Keratinocyte (primary cell): ENCODE results near the gene MYPOP. TPM values are rescaled to one million over a fixed set of nuclear protein-coding genes. Genes with fewer than 3 reads are reported as not detected.

Experiments
- DNase-seq: peaks from one replicate; pipeline ENCODE4 v3.0.0-alpha.2; 2011; ENCODE audit warnings: low read depth, missing footprints, low spot score
- FAIRE-seq: peaks from 2 replicates; lab custom pipeline; 2011; peaks lifted over from hg19 to GRCh38; lab: Jason Lieb, UNC
- H2AFZ ChIP-seq: 2 replicates; pipeline ENCODE4 v1.6.0; 2012; ENCODE audit warnings: low read length, control low read depth, inconsistent platforms; ENCODE audit not compliant: control insufficient read depth
- H3K27ac ChIP-seq: 2 replicates; pipeline ENCODE4 v1.5.1; 2011; ENCODE audit warnings: low read length; ENCODE audit not compliant: control insufficient read depth, insufficient read depth
- H3K27me3 ChIP-seq: 3 replicates; pipeline ENCODE4 v1.6.0; 2011; ENCODE audit warnings: low read length; ENCODE audit not compliant: control insufficient read depth, insufficient read depth; ENCODE audit errors: extremely low read depth
- H3K36me3 ChIP-seq, 2 experiments: 2 replicates in 1 of 2; 3 replicates in 1 of 2; pipeline ENCODE4 v1.5.1; 2011; ENCODE audit warnings: low read length in 2 of 2, mild to moderate bottlenecking in 1 of 2; ENCODE audit not compliant: control insufficient read depth in 2 of 2, insufficient read depth in 2 of 2; ENCODE audit errors: extremely low read depth in 1 of 2
- H3K4me1 ChIP-seq: 3 replicates; pipeline ENCODE4 v1.5.1; 2011; ENCODE audit warnings: low read length; ENCODE audit not compliant: control insufficient read depth, insufficient read depth; ENCODE audit errors: extremely low read depth
- H3K4me2 ChIP-seq: 3 replicates; pipeline ENCODE4 v1.6.0; 2011; ENCODE audit warnings: low read depth, low read length; ENCODE audit not compliant: control insufficient read depth, insufficient read depth; ENCODE audit errors: extremely low read depth
- H3K4me3 ChIP-seq, 3 experiments: fragments of 200-600 bp in 1 of 3; sonication (generic) in 1 of 3; 2 replicates in 2 of 3; 3 replicates in 1 of 3; pipeline ENCODE4 v1.5.1; 2011 to 2016; ENCODE audit warnings: low read length in 3 of 3, mild to moderate bottlenecking in 3 of 3, control low read depth in 2 of 3, inconsistent platforms in 1 of 3, low read depth in 1 of 3, mixed read lengths in 1 of 3, mixed run types in 1 of 3, moderate library complexity in 1 of 3; ENCODE audit not compliant: control insufficient read depth in 2 of 3, insufficient read depth in 2 of 3; ENCODE audit errors: extremely low read depth in 1 of 3
- H3K79me2 ChIP-seq: 2 replicates; pipeline ENCODE4 v1.6.0; 2012; ENCODE audit warnings: low read length; ENCODE audit not compliant: control insufficient read depth, insufficient read depth
- H3K9ac ChIP-seq: 3 replicates; pipeline ENCODE4 v1.6.0; 2011; ENCODE audit warnings: low read length; ENCODE audit not compliant: control insufficient read depth, insufficient read depth; ENCODE audit errors: extremely low read depth
- H3K9me1 ChIP-seq: 3 replicates; pipeline ENCODE4 v1.6.0; 2011; ENCODE audit warnings: low read length; ENCODE audit not compliant: control insufficient read depth, insufficient read depth; ENCODE audit errors: extremely low read depth
- H3K9me3 ChIP-seq: 2 replicates; pipeline ENCODE4 v1.5.1; 2012; ENCODE audit warnings: low read depth, low read length; ENCODE audit not compliant: control insufficient read depth
- H4K20me1 ChIP-seq: 3 replicates; pipeline ENCODE4 v1.6.0; 2011; ENCODE audit warnings: low read length; ENCODE audit not compliant: control insufficient read depth, insufficient read depth; ENCODE audit errors: extremely low read depth
- EZH2 ChIP-seq: IDR thresholded peaks from one replicate; pipeline ENCODE4 v1.6.1; 2012; ENCODE audit warnings: inconsistent platforms, mild to moderate bottlenecking, low read length, moderate library complexity
- dilution Hi-C: fragments of 300-500 bp; cut with MboI; formaldehyde crosslinking; loops from one replicate; pipeline ENCODE4 v1.7.0; 2020; ENCODE audit warnings: low sequenced_read_pairs; ENCODE audit not compliant: extremely low pct_ligation_motif_present
- polyA plus RNA-seq, 5 experiments: library from polyadenylated mRNA; depleted of rRNA in 3 of 5; stranded (reverse) in 3 of 5; stranded (forward) in 1 of 5; unstranded in 1 of 5; fragments of >200 nt; gene quantifications; 1 replicate in 1 of 5; 2 replicates in 3 of 5; 3 replicates in 1 of 5; pipeline versions ENCODE4 v1.2.1 to v1.2.3, GENCODE V29; 2011 to 2012; ENCODE audit warnings: missing spikeins in 2 of 5, low read depth in 1 of 5, low replicate concordance in 1 of 5
- TF ChIP-seq, protein P1 (sequence below), 3 experiments: IDR thresholded peaks in 1 of 3; conservative IDR thresholded peaks in 1 of 3; optimal IDR thresholded peaks in 1 of 3; 2 replicates in 2 of 3; 3 replicates in 1 of 3; pipeline versions ENCODE3 to v1.5.1; 2011; ENCODE audit warnings: low read length in 3 of 3, mild to moderate bottlenecking in 3 of 3, moderate library complexity in 2 of 3, control low read depth in 1 of 3, inconsistent platforms in 1 of 3; ENCODE audit not compliant: insufficient read depth in 2 of 3; ENCODE audit errors: extremely low read depth in 1 of 3

Gene MYPOP
- polyA plus RNA-seq, 1 donor (not counting 4 experiments of a cell fraction or from before 2014, with no cell fraction given), result 1.3 TPM

DNA sequence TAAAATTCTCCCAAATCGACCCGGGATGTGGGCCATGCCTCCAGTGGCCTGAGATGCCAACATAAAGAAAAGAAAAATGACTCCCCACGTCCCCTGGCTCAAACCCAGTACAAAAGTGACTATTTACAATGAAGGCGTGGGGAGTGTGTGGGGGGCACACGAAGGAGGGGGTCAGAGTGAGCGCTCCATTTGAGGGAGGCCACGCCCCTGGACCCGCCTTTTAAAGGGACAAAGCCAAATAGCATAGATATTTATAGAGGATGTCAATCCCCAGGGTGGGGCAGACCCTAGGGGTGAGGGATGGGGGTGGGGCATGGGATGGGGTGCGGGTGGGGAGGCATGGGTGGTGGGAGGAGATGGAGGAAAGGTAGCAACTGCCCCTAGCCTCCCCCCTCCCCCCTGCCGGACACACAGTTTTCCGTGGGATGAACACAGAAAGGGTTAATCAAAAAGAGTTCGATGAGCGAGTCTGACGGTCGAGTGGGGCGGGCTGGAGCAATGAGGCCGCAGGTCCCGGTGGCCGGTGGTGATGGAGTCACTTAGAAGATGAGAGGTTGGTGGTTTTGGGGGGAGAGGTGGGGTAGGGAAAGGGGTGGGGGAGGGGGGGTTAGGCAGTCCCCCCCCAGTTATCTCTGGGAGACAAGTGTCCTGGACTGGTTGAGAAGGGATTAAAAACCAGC lies 32.3 kb upstream of the MYPOP start:
- no peak overlapping the region for H2AFZ ChIP-seq
- H3K79me2 ChIP-seq, result no peaks in the 10 kb centered on the region

DNA sequence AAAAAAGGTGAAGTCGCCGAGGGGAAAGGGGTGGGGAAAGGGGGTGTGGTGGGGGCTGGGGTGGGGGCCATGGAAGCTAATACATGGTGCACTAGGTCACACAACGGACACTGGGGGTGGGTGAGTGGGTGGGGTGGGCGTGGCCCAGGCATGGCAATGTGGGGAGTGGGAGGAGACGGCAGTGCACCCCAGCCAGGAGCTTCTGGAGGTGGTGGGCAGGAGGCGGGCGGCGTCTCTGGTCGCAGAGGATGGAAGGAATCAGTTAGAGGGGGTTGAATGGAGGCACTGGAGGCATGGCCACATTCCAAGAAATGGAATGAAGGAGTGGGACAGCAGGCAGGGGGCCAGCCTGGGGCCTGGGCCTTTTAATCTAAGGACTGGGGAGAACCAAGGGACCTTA lies 31.3 kb upstream of the MYPOP start:
- no peak overlapping the region for H2AFZ ChIP-seq
- no peak overlapping the region for H3K4me3 ChIP-seq
- FAIRE-seq (no peak), DNase-seq (no peak)
- H3K9me3 ChIP-seq, result no peaks in the 10 kb centered on the region
- H3K79me2 ChIP-seq, result no peaks in the 10 kb centered on the region
- no peaks in the 10 kb centered on the region for H3K4me1 ChIP-seq
- H3K9me1 ChIP-seq, result no peaks in the 10 kb centered on the region
- no peak overlapping the region for H3K27ac ChIP-seq
- H3K4me2 ChIP-seq, result no peak overlapping the region
- no peaks in the 10 kb centered on the region for H4K20me1 ChIP-seq
- H3K27me3 ChIP-seq, result peaks cover 5% of the 10 kb centered on the region
- dilution Hi-C loops, result no loop called here
- H3K9ac ChIP-seq, result no peak overlapping the region
- no peaks in the 10 kb centered on the region for H3K36me3 ChIP-seq
- TF ChIP-seq EZH2, result no peak
- TF ChIP-seq, protein P1, sequence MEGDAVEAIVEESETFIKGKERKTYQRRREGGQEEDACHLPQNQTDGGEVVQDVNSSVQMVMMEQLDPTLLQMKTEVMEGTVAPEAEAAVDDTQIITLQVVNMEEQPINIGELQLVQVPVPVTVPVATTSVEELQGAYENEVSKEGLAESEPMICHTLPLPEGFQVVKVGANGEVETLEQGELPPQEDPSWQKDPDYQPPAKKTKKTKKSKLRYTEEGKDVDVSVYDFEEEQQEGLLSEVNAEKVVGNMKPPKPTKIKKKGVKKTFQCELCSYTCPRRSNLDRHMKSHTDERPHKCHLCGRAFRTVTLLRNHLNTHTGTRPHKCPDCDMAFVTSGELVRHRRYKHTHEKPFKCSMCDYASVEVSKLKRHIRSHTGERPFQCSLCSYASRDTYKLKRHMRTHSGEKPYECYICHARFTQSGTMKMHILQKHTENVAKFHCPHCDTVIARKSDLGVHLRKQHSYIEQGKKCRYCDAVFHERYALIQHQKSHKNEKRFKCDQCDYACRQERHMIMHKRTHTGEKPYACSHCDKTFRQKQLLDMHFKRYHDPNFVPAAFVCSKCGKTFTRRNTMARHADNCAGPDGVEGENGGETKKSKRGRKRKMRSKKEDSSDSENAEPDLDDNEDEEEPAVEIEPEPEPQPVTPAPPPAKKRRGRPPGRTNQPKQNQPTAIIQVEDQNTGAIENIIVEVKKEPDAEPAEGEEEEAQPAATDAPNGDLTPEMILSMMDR (optimal IDR thresholded peaks at IDR 0.05 in 1 of 3, IDR thresholded peaks at IDR 0.05 in 1 of 3, conservative IDR thresholded peaks at IDR 0.05 in 1 of 3; ENCODE audit: extremely low read depth in 1 of 3, insufficient read depth in 2 of 3, low read length in 3 of 3), result no peak

More for the DNA sequence above, 32.3 kb upstream of the MYPOP start:
- Histone ChIP-seq H3K9ac (no peak overlapping the region), H3K4me1 (no peaks in the 10 kb centered on the region), H3K9me3 (no peaks in the 10 kb centered on the region), H3K27ac (no peak overlapping the region), H3K4me3 (no peak overlapping the region), H3K4me2 (no peak overlapping the region), H3K27me3 (peaks cover 8% of the 10 kb centered on the region), H3K36me3 (no peaks in the 10 kb centered on the region), H4K20me1 (no peaks in the 10 kb centered on the region), H3K9me1 (no peaks in the 10 kb centered on the region)
- TF ChIP-seq, protein P1 (optimal IDR thresholded peaks at IDR 0.05 in 1 of 3, IDR thresholded peaks at IDR 0.05 in 1 of 3, conservative IDR thresholded peaks at IDR 0.05 in 1 of 3; ENCODE audit: extremely low read depth in 1 of 3, insufficient read depth in 2 of 3, low read length in 3 of 3), result no peak
- no peak for TF ChIP-seq EZH2
- dilution Hi-C loops, result no loop called here
- no peak for FAIRE-seq
- DNase-seq, result no peak
